HG03066 (cell line): ENCODE measurements around the gene UXT.
"Not testable (repeated sequence)": the region's sequence is repeated elsewhere in the genome, so short reads cannot be mapped to it uniquely, and the experiment has no call there.

Experiments used
- ATAC-seq: cut with Tn5 transposase; IDR thresholded peaks from one replicate; pipeline ENCODE4 v1.9.1; 2021; ENCODE audit warnings: low read depth; ENCODE audit not compliant: unreplicated experiment

The UXT gene

DNA sequence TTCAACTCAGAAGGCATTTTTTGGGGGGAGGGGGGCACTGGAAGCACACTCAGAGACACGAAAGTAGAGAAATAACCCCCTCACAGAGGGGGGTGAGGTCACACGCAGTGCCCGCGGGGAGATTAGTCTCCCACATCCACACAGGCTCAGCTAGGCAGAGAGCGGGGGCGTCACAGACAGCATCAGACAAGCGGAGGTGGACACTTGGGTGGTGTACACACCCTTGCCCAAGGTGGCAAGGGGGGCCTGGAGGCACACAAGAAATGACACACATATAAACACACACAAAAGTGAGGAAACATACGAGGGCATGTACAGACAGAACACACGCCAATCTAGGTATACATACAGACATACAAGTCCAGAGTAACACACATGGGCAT, 38.7 kb downstream of the UXT start:
- ATAC-seq: no peak

DNA sequence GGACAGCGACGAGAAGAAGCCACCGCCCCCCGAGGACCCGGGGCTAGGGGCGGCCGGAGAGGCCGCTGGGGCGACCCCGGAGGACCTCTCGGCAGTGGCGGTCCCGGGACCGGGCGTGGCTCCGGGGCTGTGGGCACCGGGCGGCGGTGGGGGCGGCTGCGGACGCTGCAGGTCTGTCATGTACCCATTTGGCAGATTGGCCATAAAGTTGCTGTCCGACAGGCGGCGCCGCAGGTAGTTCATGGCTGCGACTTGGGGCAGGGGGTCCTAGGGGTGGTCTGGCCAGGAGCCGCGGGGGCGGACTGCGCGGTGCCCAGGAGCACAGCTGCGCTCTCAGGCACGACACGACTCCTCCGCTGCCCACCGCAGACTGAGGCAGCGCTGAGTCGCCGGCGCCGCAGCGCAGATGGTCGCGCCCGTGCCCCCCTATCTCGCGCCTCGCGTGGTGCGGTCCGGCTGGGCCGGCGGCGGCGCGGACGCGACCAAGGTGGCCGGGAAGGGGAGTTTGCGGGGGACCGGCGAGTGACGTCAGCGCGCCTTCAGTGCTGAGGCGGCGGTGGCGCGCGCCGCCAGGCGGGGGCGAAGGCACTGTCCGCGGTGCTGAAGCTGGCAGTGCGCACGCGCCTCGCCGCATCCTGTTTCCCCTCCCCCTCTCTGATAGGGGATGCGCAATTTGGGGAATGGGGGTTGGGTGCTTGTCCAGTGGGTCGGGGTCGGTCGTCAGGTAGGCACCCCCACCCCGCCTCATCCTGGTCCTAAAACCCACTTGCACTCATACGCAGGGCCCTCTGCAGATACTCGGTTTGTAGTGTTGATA, 39.3 kb downstream of the UXT start, which contains the start of gene SYN1:
Gene SYN1 (minus strand): TSS at position 372 of the 817 bp plus-strand sequence. CDS start 129 bp downstream, at position 243.
- ATAC-seq: no peak

DNA sequence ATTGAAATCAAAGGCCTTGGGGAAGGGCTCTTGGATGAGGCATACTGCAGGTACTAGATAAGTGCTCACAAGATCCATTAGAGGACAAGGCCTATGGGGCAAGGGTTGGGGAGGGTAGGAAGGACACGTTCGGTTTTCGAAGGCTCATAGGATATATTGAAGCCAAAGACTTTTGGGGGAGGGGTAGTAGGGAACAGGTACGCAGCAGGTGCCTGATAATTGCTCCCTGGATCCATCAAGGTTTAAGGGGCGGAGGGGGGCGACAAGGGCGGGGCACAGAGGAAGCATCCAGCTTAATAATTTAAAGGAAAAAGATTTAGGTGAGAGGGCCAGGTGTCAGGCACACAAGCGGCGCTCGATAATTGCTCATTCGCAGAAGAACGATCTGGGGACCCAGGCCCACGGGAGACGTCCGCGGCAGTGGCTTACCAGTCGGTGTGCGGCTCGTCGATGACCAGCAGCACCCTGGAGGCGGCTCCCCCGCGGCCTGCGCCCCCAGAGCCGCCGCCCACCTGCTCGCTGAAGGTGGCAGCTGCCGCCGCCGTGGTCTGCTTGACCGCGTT, 40.0 kb downstream of the UXT start:
- ATAC-seq: no peak

DNA sequence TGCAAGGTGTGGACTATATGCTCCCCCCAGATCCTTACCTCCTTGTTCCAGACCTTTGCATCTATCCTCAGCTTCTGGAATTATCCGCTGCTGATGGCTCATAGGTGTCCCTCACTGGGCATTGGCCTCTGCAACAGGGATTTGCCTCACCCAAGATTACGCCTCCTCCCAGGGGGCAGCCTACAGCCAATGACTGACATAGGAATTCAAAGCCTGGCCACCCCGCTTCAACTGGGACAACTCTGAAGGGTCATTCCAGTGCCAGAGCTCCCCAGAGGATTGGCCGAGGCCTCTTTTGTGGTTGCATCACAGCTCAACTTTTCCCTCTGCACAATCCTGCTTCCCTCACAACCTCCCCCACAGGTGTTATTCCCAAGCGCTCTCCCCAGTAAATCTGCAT, 44.4 kb downstream of the UXT start:
- ATAC-seq: no peak

DNA sequence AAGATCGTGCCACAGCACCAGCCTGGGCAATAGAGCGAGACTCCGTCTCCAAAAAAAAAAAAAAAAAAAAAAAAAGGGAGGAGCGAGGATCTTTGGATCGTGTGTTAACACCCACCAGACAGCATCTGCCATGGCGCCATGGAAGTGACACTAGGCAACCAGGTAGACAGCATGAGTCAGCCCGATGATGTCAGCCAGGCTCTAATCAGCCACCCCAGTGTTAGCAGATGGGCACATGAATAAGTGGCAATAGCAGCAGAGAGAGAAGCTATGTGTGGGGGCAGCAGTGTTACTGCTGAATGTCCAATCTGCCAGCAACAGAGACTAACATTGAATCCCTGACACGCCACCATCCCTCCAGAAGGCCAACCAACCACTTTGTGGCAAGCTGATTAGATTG, 45.9 kb downstream of the UXT start:
- ATAC-seq: no peak

DNA sequence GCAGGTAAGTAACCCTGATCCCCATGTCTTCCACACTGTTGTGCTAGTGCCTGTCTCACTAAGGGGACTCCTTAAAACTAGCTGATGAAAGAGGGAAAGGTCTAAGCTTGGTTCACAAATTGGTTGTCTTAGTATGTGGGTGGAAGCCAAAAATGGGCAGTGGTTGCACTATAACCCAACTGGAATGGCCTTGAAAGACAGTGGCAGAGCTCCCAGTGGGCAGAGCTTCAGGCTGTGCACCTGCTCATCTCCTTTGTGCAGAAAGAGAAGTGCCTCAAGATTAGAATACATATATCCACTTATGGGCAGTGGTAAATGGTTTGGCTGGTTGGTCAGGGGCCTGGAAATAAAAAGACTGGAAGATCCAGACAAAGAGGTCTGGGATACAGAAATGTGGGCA, 46.6 kb downstream of the UXT start:
- ATAC-seq: no peak

DNA sequence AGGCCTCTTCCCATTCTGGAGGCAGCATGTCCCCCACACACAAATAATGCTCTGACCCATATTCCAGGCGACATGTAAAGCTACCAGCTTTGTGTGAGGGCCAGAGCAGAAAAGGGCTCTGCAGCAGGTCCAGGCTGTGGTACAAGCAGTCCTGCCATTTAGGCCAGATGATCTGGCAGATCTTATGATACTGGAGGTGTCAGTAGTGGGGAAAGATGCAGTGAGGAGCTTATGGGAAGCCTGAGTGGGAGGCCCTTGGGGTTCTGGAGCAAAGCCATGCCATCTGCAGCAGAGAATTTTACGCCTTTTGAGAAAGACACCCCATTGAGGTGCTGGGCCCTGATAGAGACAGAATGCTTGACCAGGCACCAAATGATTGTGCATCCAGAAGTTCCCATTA, 47.1 kb downstream of the UXT start:
- ATAC-seq: no peak

DNA sequence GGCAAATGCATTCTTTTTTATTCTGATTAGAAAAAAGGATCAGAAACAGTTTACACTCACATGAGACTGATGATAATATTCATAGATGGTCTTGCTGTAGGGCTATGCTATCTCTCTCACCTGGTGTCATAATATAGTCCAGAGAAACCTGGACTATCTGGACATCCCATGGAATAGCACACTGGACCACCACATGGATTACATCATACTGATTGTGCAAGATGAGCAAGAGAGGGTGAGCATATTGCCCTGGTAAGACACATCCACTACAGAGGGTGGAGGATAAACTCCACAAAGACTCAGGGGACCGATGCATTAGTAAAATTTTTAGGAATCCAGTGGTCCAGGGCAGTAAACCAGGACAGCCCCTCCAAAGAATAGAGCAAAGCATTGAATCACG, 47.5 kb downstream of the UXT start:
- ATAC-seq: no peak

DNA sequence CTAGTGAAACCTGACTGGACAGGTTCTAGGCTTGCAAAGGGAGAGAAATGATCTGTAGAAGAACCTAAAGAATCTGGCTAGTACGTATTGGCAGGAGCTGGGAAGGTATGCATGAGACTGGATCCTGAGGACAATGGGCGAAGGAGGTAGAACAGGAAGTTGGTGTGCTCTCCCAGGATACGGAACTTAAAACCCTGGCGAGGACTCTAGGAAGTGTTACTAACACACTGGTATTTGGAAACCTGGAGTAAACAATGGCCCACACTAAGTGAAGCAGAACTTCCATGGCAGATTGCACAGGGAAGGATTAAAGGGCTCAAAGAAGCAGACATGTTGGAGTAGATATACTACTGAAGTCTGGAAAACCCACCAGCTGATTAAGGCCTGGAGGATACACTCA, 48.5 kb downstream of the UXT start:
- no peak for ATAC-seq

DNA sequence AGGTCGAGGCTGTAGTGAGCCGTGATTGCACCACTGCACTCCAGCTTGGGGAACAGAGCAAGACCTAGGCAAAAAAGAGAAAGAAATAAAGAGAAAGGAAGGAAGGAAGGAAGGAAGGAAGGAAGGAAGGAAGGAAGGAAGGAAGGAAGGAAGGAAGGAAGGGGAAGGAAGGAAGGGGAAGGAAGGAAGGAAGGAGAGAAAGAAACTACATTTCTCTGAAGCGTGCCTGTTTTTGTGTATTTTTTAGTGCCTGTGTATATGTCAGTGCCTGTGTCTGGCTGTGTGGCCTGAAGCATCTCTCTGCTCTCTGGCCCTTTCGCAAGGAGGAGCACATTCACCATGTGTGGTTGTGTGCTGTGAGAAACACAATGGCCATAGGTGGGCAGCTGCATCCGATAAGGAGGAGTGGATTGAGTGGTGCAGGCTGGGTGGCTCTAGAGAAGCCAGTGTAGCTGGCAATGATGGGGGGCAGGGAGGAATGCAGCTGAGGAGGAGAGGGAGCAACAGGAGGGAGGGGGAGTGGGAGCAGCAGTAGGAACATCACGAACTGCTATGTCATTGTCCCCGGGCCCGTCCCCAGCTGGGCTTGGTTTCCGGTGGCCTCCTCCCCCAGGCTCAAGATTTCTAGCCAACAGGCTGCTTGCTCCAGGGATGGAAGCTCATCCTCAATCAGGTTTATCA, 50.7 kb downstream of the UXT start:
- ATAC-seq: no peak

DNA sequence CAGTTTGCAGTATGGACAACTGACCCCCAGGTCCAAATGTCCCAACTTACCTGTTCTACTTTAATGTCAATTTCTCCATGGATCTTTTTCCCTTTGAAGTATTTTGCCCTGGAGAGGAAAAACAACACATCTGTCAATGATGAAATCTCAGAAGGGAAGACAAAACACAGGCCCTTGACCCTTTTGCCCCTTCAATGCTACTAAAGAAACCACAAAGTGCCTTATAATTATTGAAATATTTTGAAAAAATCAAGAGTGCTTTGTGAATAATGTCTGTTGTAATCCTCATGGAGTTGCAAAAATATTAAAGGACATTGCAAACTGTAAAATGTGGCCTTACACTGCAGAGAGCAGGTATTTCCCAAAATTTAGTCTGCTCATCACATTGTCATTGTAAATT, 51.9 kb downstream of the UXT start:
- ATAC-seq: no peak

DNA sequence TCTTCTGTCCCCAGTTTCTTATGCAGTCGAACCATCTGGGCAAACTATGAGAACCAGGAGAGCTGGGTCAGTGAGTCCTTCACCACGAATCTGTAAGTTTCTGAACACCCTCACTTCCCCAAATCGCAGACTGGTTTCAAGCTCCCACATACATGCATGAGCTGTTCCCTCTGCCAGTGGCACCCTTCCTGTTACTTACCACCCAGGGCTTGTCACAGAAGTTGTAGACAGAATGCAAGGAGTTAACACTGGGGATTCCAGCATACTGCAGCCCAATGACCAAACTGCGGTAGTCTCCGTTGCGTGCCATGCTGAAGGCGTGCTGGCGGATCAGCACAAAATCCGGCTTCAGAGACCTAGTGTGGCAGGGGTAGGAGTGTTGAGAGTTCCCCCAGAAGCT, 54.0 kb downstream of the UXT start:
- ATAC-seq: no peak

DNA sequence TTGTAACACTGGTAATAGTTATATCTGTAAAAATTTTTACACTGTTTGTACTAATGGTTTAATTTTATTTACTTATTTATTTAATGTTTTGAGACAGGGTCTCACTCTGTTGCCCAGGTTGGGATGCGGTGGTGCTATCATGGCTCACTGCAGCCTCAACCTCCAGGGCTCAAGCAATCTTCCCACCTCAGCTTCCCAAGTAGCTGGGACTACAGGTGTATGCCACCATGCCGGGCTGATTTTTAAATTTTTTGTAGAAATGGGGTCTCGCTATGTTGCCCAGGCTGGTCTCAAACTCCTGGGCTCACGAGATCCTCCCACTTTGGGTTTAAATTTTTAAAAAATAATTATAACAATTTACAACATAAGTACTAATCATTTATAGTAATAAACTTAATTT, 55.9 kb downstream of the UXT start:
- not testable (repeated sequence) for ATAC-seq
